Rectal smooth muscle tissue (tissue), 1 donor: ENCODE measurements around the gene SIX1.

ENCODE experiments used
- H3K27ac ChIP-seq: one replicate; pipeline ENCODE4 v1.7.0; 2013; ENCODE audit warnings: low read depth, low read length, inconsistent platforms
- H3K27me3 ChIP-seq: one replicate; pipeline ENCODE4 v1.7.0; 2013; ENCODE audit warnings: low read length; ENCODE audit not compliant: control insufficient read depth, insufficient read depth
- H3K36me3 ChIP-seq: one replicate; pipeline ENCODE4 v1.7.0; 2013; ENCODE audit warnings: low read length; ENCODE audit not compliant: control insufficient read depth, insufficient read depth
- H3K4me1 ChIP-seq: one replicate; pipeline ENCODE4 v1.7.0; 2013; ENCODE audit warnings: low read length; ENCODE audit not compliant: control insufficient read depth, insufficient read depth
- H3K4me3 ChIP-seq: one replicate; pipeline ENCODE4 v1.7.0; 2013; ENCODE audit warnings: low read length
- H3K9ac ChIP-seq: one replicate; pipeline ENCODE4 v1.7.0; 2013; ENCODE audit warnings: low read length

The SIX1 gene

GRCh38 chr14:60644666-60645065 is 4.6 kb downstream of the SIX1 start:
- H3K4me1 ChIP-seq, result peaks cover 4% of the 10 kb centered on the region
- no peak overlapping the region for H3K27ac ChIP-seq
- no peak overlapping the region for H3K4me3 ChIP-seq
- H3K9ac ChIP-seq, result no peak overlapping the region
- H3K36me3 ChIP-seq, result no peaks in the 10 kb centered on the region
- peaks cover 69% of the 10 kb centered on the region for H3K27me3 ChIP-seq

- H3K27me3 ChIP-seq, result peaks cover 61% of the 10 kb centered on the region
- H3K4me1 ChIP-seq, result peaks cover 4% of the 10 kb centered on the region
- H3K4me3 ChIP-seq, result no peak overlapping the region
- no peak overlapping the region for H3K9ac ChIP-seq
- H3K27ac ChIP-seq, result no peak overlapping the region
- no peaks in the 10 kb centered on the region for H3K36me3 ChIP-seq
Measured at GRCh38 chr14:60643463-60644314, 5.6 kb downstream of the SIX1 start.

- Histone ChIP-seq H3K4me1 (peaks cover 4% of the 10 kb centered on the region), H3K4me3 (no peak overlapping the region), H3K9ac (no peak overlapping the region), H3K36me3 (no peaks in the 10 kb centered on the region), H3K27ac (no peak overlapping the region), H3K27me3 (peaks cover 56% of the 10 kb centered on the region)
Measured at GRCh38 chr14:60643141-60643462, 6.2 kb downstream of the SIX1 start.

- peaks cover 4% of the 10 kb centered on the region for H3K4me1 ChIP-seq
- no peak overlapping the region for H3K4me3 ChIP-seq
- no peak overlapping the region for H3K27ac ChIP-seq
- peaks cover 50% of the 10 kb centered on the region for H3K27me3 ChIP-seq
- no peak overlapping the region for H3K9ac ChIP-seq
- H3K36me3 ChIP-seq, result no peaks in the 10 kb centered on the region
Measured at GRCh38 chr14:60642270-60643140, 6.8 kb downstream of the SIX1 start.

- H3K36me3 ChIP-seq, result no peaks in the 10 kb centered on the region
- no peak overlapping the region for H3K27ac ChIP-seq
- no peak overlapping the region for H3K4me3 ChIP-seq
- H3K27me3 ChIP-seq, result peaks cover 46% of the 10 kb centered on the region
- H3K9ac ChIP-seq, result no peak overlapping the region
- H3K4me1 ChIP-seq, result peaks cover 4% of the 10 kb centered on the region
Measured at GRCh38 chr14:60641742-60642269, 7.5 kb downstream of the SIX1 start.

- Histone ChIP-seq H3K4me1 (peaks cover 4% of the 10 kb centered on the region), H3K36me3 (no peaks in the 10 kb centered on the region), H3K27me3 (peaks cover 44% of the 10 kb centered on the region), H3K27ac (no peak overlapping the region), H3K9ac (no peak overlapping the region), H3K4me3 (no peak overlapping the region)
Measured at GRCh38 chr14:60640859-60641741, 8.2 kb downstream of the SIX1 start.

- H3K4me3 ChIP-seq, result no peak overlapping the region
- H3K4me1 ChIP-seq, result peaks cover 4% of the 10 kb centered on the region
- peaks cover 38% of the 10 kb centered on the region for H3K27me3 ChIP-seq
- H3K36me3 ChIP-seq, result no peaks in the 10 kb centered on the region
- H3K9ac ChIP-seq, result no peak overlapping the region
- no peak overlapping the region for H3K27ac ChIP-seq
Measured at GRCh38 chr14:60639674-60640073, 9.6 kb downstream of the SIX1 start.

- Histone ChIP-seq H3K4me3 (peak overlapping the region; percentile 45), H3K4me1 (peaks cover 4% of the 10 kb centered on the region), H3K27me3 (peaks cover 25% of the 10 kb centered on the region), H3K9ac (no peak overlapping the region), H3K36me3 (no peaks in the 10 kb centered on the region), H3K27ac (no peak overlapping the region)
Measured at GRCh38 chr14:60637479-60638315, 11.6 kb downstream of the SIX1 start.

- no peak overlapping the region for H3K27ac ChIP-seq
- H3K4me3 ChIP-seq, result no peak overlapping the region
- H3K9ac ChIP-seq, result no peak overlapping the region
- H3K36me3 ChIP-seq, result no peaks in the 10 kb centered on the region
- no peaks in the 10 kb centered on the region for H3K4me1 ChIP-seq
- H3K27me3 ChIP-seq, result peaks cover 20% of the 10 kb centered on the region
Measured at GRCh38 chr14:60636879-60637478, 12.3 kb downstream of the SIX1 start.

- no peaks in the 10 kb centered on the region for H3K4me1 ChIP-seq
- no peak overlapping the region for H3K4me3 ChIP-seq
- H3K9ac ChIP-seq, result no peak overlapping the region
- peaks cover 5% of the 10 kb centered on the region for H3K27me3 ChIP-seq
- no peaks in the 10 kb centered on the region for H3K36me3 ChIP-seq
- no peak overlapping the region for H3K27ac ChIP-seq
Measured at GRCh38 chr14:60634153-60634552, 15.1 kb downstream of the SIX1 start.

- H3K27ac ChIP-seq, result no peak overlapping the region
- no peak overlapping the region for H3K9ac ChIP-seq
- no peaks in the 10 kb centered on the region for H3K36me3 ChIP-seq
- H3K4me3 ChIP-seq, result no peak overlapping the region
- H3K27me3 ChIP-seq, result peaks cover 5% of the 10 kb centered on the region
- no peaks in the 10 kb centered on the region for H3K4me1 ChIP-seq
Measured at GRCh38 chr14:60632777-60633176, 16.5 kb downstream of the SIX1 start.
